ENCODE measurements around the gene NHP2.

The NHP2 gene

GRCh38 chr5:178196986-178197385, 43.3 kb upstream of the NHP2 start:
- no peak overlapping the region for H3K4me3 ChIP-seq (ENCODE audit: low read depth, low read length)
- no peak for DNase-seq (ENCODE audit: low read depth)
- TF ChIP-seq CTCF (IDR thresholded peaks at IDR 0.05; ENCODE audit: control insufficient read depth, extremely low read depth, insufficient read depth), result peak; percentile 32

- TF ChIP-seq CTCF (IDR thresholded peaks at IDR 0.05; ENCODE audit: control insufficient read depth, extremely low read depth, insufficient read depth), result no peak
- DNase-seq (ENCODE audit: low read depth), result no peak
- H3K4me3 ChIP-seq (ENCODE audit: low read depth, low read length), result no peak overlapping the region
These were observed 42.7 kb upstream of the NHP2 start for GRCh38 chr5:178196281-178196812.

- no peak overlapping the region for H3K4me3 ChIP-seq (ENCODE audit: low read depth, low read length)
- no peak for DNase-seq (ENCODE audit: low read depth)
- no peak for TF ChIP-seq CTCF (IDR thresholded peaks at IDR 0.05; ENCODE audit: control insufficient read depth, extremely low read depth, insufficient read depth)
These were observed 40.3 kb upstream of the NHP2 start for GRCh38 chr5:178194026-178194425.

- H3K4me3 ChIP-seq (ENCODE audit: low read depth, low read length), result no peak overlapping the region
- no peak for DNase-seq (ENCODE audit: low read depth)
- no peak for TF ChIP-seq CTCF (IDR thresholded peaks at IDR 0.05; ENCODE audit: control insufficient read depth, extremely low read depth, insufficient read depth)
These were observed 39.6 kb upstream of the NHP2 start for GRCh38 chr5:178193251-178193809.

GRCh38 chr5:178192787-178193186, 39.1 kb upstream of the NHP2 start:
- DNase-seq (ENCODE audit: low read depth), result no peak
- no peak for TF ChIP-seq CTCF (IDR thresholded peaks at IDR 0.05; ENCODE audit: control insufficient read depth, extremely low read depth, insufficient read depth)
- no peak overlapping the region for H3K4me3 ChIP-seq (ENCODE audit: low read depth, low read length)

- DNase-seq (ENCODE audit: low read depth), result peak; percentile 90
- no peak for TF ChIP-seq CTCF (IDR thresholded peaks at IDR 0.05; ENCODE audit: control insufficient read depth, extremely low read depth, insufficient read depth)
These were observed 38.6 kb upstream of the NHP2 start for GRCh38 chr5:178192244-178192643.

GRCh38 chr5:178191661-178192060, 38.0 kb upstream of the NHP2 start:
- H3K4me3 ChIP-seq (ENCODE audit: low read depth, low read length), result no peak overlapping the region
- no peak for TF ChIP-seq CTCF (IDR thresholded peaks at IDR 0.05; ENCODE audit: control insufficient read depth, extremely low read depth, insufficient read depth)
- DNase-seq (ENCODE audit: low read depth), result no peak

More at GRCh38 chr5:178192244-178192643, 38.6 kb upstream of the NHP2 start:
- no peak overlapping the region for H3K4me3 ChIP-seq (ENCODE audit: low read depth, low read length)

All from LNCaP clone FGC (cell line).